Breast epithelium (tissue), 4 donors: ENCODE measurements around the gene ZFHX3. TPM values are rescaled to one million over a fixed set of nuclear protein-coding genes. Genes with fewer than 3 reads are reported as not detected.

Experiments used
- DNase-seq, 2 donors: peaks; one replicate each; pipeline ENCODE4 v3.0.0-alpha.2; 2019; ENCODE audit warnings: low spot score in 2 of 2
- H3K27ac ChIP-seq, 2 donors: fragments of 200-600 bp; sonication (generic) in 1 of 2; one replicate each; pipeline ENCODE4 v1.5.1; 2016 to 2019; ENCODE audit warnings: mild to moderate bottlenecking in 1 of 2
- H3K27me3 ChIP-seq, 2 donors: fragments of 200-600 bp; sonication (generic) in 1 of 2; one replicate each; pipeline versions ENCODE4 v1.5.1 to v1.6.0; 2017 to 2019; ENCODE audit warnings: control low read depth in 1 of 2, mild to moderate bottlenecking in 1 of 2
- H3K36me3 ChIP-seq: fragments of 200-600 bp; one replicate; pipeline ENCODE4 v1.5.1; 2019
- H3K4me1 ChIP-seq, 2 donors: fragments of 200-600 bp; sonication (generic); one replicate each; pipeline ENCODE4 v1.5.1; 2016 to 2019; ENCODE audit warnings: control low read depth in 1 of 2
- H3K4me3 ChIP-seq, 3 donors: fragments of 200-600 bp; sonication (generic); 1 replicate in 2 of 3; 2 replicates in 1 of 3; pipeline ENCODE4 v1.5.1; 2016 to 2019; ENCODE audit warnings: mild to moderate bottlenecking in 3 of 3, moderate library complexity in 2 of 3
- H3K9me3 ChIP-seq, 2 donors: fragments of 200-600 bp; sonication (generic) in 1 of 2; one replicate each; pipeline ENCODE4 v1.5.1; 2016 to 2019; ENCODE audit warnings: control low read depth in 1 of 2
- POLR2A ChIP-seq: fragments of 450-650 bp; IDR thresholded peaks from one replicate; pipeline ENCODE4 v1.6.1; 2016; ENCODE audit warnings: antibody characterized with exemption, mild to moderate bottlenecking, moderate library complexity
- POLR2AphosphoS5 ChIP-seq, 3 donors: sonication (generic); formaldehyde crosslinking; IDR thresholded peaks; one replicate each; pipeline ENCODE4 v1.6.1; 2017; ENCODE audit warnings: antibody characterized with exemption in 3 of 3
- intact Hi-C: fragments of 100-400 bp; cut with DNase I; formaldehyde crosslinking; loops from one replicate; pipeline ENCODE4 v1.15.1; 2023; ENCODE audit warnings: low total_unique reads
- total RNA-seq, 3 donors: library from RNA; depleted of rRNA; stranded (reverse); fragments of >200 nt; gene quantifications; one replicate each; pipeline ENCODE4 v1.1.0, GENCODE V29; 2016
- TF ChIP-seq, protein P1 (sequence below), 3 donors: fragments of 450-650 bp; IDR thresholded peaks; one replicate each; pipeline ENCODE4 v1.5.1; 2016 to 2017; ENCODE audit warnings: antibody characterized with exemption in 3 of 3, mild to moderate bottlenecking in 3 of 3, moderate library complexity in 3 of 3

ZFHX3 gene
- total RNA-seq, 3 donors from 2014 or later, result 10.8 to 36.0 (median 11.8) TPM

DNA sequence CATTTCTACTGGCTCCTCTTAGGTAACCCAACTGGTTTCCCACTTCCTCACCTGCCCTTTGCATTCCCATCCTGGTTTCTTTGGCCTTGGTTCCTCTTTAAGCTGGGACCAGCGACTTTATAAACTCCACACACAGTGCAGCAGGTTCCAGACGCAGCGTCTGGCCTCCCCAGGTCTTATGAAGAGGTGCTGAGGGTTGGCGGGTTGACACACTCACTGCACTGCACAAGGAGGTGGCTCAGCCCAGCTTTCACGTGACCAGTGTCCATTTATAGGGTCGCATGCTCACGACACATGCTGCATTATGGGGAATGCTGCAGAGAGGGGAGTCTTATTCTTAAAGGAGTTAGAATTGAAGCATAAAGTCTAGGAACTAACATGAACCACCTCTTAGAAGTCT is 70.8 kb downstream of the ZFHX3 start:
- H3K4me3 ChIP-seq, result no peak overlapping the region
- H3K27ac ChIP-seq, result no peak overlapping the region
- no peaks in the 10 kb centered on the region for H3K36me3 ChIP-seq
- no peaks in the 10 kb centered on the region for H3K4me1 ChIP-seq
- H3K27me3 ChIP-seq, result no peaks in the 10 kb centered on the region
- no peaks in the 10 kb centered on the region for H3K9me3 ChIP-seq
- intact Hi-C loops, result no loop called here
- TF ChIP-seq, protein P1, sequence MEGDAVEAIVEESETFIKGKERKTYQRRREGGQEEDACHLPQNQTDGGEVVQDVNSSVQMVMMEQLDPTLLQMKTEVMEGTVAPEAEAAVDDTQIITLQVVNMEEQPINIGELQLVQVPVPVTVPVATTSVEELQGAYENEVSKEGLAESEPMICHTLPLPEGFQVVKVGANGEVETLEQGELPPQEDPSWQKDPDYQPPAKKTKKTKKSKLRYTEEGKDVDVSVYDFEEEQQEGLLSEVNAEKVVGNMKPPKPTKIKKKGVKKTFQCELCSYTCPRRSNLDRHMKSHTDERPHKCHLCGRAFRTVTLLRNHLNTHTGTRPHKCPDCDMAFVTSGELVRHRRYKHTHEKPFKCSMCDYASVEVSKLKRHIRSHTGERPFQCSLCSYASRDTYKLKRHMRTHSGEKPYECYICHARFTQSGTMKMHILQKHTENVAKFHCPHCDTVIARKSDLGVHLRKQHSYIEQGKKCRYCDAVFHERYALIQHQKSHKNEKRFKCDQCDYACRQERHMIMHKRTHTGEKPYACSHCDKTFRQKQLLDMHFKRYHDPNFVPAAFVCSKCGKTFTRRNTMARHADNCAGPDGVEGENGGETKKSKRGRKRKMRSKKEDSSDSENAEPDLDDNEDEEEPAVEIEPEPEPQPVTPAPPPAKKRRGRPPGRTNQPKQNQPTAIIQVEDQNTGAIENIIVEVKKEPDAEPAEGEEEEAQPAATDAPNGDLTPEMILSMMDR (IDR thresholded peaks at IDR 0.05), result no peak
- no peak for TF ChIP-seq POLR2AphosphoS5 (IDR thresholded peaks at IDR 0.05)
- TF ChIP-seq POLR2A, result no peak
- DNase-seq, result no peak

DNA sequence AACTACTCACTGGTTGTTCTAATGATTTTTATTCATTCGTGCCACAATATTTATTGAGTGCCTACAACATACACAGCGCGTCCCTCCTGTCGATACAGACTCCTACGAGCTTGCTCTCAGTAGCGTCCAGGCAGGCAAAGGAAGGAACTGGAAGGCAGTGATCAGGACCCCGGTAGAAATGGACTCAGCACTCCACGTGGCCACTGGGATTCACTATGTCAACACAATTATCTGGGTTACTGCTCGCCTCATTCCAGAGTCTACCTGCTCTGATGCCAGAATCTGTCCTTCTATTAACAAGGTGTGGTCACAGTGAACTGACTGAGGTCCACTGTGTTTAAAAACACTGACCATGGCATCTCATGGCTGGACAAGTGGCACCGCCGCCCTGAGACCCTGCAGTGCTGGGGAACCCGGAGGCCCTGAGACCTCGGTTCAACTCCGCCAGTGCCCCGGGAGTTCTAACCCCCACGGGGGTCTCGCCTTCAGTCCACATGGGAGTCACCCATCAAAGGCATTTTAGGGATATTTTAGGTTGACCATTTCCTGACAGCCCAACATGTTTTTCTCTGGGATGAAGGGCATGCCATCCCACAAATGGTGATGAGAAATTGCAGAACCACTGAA is 71.4 kb downstream of the ZFHX3 start:
- no peak for DNase-seq
- no peak overlapping the region for H3K4me3 ChIP-seq
- H3K9me3 ChIP-seq, result no peaks in the 10 kb centered on the region
- H3K4me1 ChIP-seq, result no peaks in the 10 kb centered on the region
- no peak overlapping the region for H3K27ac ChIP-seq
- H3K36me3 ChIP-seq, result no peaks in the 10 kb centered on the region
- no peaks in the 10 kb centered on the region for H3K27me3 ChIP-seq
- intact Hi-C loops, result no loop called here
- TF ChIP-seq, protein P1 (IDR thresholded peaks at IDR 0.05), result no peak
- TF ChIP-seq POLR2AphosphoS5 (IDR thresholded peaks at IDR 0.05), result no peak
- no peak for TF ChIP-seq POLR2A

DNA sequence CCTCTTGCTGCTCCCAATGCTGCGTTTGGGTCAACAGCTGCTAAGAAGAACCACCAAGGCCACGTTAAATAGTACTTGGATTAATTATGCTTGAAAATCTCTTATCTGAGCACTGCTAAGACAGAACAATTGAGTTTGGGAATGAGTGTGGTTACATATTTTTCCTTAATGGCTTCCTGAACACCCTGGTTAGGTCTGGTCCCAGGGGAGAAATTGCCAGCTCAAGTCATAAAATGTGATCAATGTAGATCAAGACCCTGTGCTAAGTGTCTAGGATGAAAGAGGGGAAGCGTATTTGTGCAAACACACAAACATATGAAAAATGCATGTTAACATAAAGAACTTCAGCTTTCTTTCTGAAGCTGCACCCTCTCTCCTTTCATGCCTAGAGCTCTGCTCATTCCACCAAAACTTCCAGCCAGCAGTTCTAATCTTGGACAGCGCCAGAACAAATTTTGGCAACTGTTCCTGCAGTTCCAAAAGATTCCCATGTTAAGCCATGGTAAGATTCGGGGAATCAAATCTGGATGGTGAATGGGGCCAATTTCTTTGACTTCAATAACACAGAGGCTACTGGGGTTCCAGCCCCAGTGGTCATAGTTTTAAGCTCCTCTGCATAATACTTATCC is 72.0 kb downstream of the ZFHX3 start:
- no peak overlapping the region for H3K27ac ChIP-seq
- intact Hi-C loops, result no loop called here
- no peak overlapping the region for H3K4me3 ChIP-seq
- H3K4me1 ChIP-seq, result no peaks in the 10 kb centered on the region
- no peak for DNase-seq
- TF ChIP-seq, protein P1 (IDR thresholded peaks at IDR 0.05), result no peak
- no peak for TF ChIP-seq POLR2A
- no peak for TF ChIP-seq POLR2AphosphoS5 (IDR thresholded peaks at IDR 0.05)
- H3K9me3 ChIP-seq, result no peaks in the 10 kb centered on the region
- H3K27me3 ChIP-seq, result no peaks in the 10 kb centered on the region
- H3K36me3 ChIP-seq, result no peaks in the 10 kb centered on the region

DNA sequence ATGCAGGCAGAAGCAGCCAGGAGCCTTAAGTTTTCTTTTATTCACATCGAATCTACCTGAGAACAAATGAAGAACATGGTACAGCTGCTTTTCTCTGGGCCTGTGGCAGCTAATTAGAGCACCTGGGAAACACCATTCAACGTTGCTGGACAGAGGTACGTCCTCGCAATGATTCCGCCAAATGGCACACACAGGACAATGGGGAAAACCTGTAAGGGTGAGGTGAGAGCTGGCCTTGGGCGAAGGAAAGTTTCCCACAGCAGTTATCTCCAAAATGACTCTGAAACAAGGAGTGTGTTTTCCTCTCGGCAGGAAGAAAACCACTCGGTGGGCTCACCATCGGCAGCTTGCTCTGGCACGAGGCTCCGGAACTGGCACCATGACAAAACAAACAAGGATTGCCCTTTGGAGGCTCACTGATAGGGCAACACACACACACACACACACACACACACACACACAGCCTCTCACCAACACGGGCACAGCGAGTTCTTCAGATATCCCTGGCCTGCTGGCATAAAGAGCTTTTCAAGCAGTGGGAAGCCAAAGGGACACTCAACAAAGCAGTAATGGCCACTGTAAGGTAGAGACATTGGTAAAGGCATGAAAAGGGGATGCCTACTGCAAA is 73.7 kb downstream of the ZFHX3 start:
- intact Hi-C loops, result no loop called here
- no peak for TF ChIP-seq POLR2AphosphoS5 (IDR thresholded peaks at IDR 0.05)
- TF ChIP-seq, protein P1 (IDR thresholded peaks at IDR 0.05), result no peak
- no peak for TF ChIP-seq POLR2A
- Histone ChIP-seq H3K4me1 (no peaks in the 10 kb centered on the region), H3K27ac (no peak overlapping the region), H3K9me3 (no peaks in the 10 kb centered on the region), H3K27me3 (no peaks in the 10 kb centered on the region), H3K4me3 (no peak overlapping the region), H3K36me3 (no peaks in the 10 kb centered on the region)
- no peak for DNase-seq

- TF ChIP-seq POLR2A, result no peak
- TF ChIP-seq POLR2AphosphoS5 (IDR thresholded peaks at IDR 0.05), result no peak
- TF ChIP-seq, protein P1 (IDR thresholded peaks at IDR 0.05), result no peak
- H3K27ac ChIP-seq, result no peak overlapping the region
- no peaks in the 10 kb centered on the region for H3K36me3 ChIP-seq
- intact Hi-C loops, result no loop called here
- no peaks in the 10 kb centered on the region for H3K4me1 ChIP-seq
- no peaks in the 10 kb centered on the region for H3K9me3 ChIP-seq
- DNase-seq, result no peak
- no peaks in the 10 kb centered on the region for H3K27me3 ChIP-seq
- no peak overlapping the region for H3K4me3 ChIP-seq
These were observed 74.9 kb downstream of the ZFHX3 start for GRCh38 chr16:72972878-72973571.
